Fibroblast of lung (primary cell): ENCODE measurements around the gene SRSF5.

Source experiments
- EZH2 ChIP-seq: IDR thresholded peaks from 2 replicates; pipeline ENCODE4 v1.5.1; 2012; ENCODE audit warnings: low read length, control low read depth, mild to moderate bottlenecking; ENCODE audit errors: missing control alignments
- TF ChIP-seq, protein P1 (sequence below), 2 donors: IDR thresholded peaks in 1 of 2; conservative IDR thresholded peaks in 1 of 2; 1 replicate in 1 of 2; 2 replicates in 1 of 2; pipeline ENCODE4 v1.5.1; 2011 to 2012; ENCODE audit warnings: low read length in 2 of 2, control low read depth in 1 of 2, inconsistent platforms in 1 of 2, low read depth in 1 of 2, mild to moderate bottlenecking in 1 of 2

DNA sequence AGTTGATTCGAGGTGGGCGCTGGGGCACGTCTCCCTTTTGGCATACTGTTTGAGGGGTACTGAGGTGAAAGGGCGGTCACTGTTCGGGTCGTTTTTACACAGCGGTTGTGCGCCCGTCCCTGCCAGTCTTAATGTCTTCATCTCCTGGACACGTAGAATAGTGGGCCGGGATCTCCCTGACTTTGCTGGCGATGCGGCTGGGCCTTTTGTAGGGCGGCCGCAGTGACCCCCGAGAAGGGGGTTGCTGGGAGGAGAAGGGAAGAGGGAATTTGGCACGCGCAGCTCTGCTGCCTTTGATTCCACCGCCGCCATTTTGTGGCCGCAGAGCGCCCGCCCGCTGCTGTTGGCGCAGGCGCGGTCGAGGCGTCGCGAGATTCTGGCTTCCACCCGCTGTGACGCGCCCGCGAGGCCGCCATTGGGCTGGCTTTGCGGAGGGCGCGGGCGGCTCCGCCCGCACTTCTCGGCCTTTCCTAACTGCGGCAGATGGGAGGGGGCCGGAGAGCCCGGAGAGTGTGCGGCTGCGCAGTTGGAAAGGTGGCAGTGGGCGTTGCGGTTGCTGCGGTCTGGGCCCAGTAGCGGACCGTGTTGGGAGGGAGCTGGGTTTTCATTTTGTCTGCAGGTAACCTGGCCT is 542 bp downstream of the SRSF5 start:
- TF ChIP-seq, protein P1, sequence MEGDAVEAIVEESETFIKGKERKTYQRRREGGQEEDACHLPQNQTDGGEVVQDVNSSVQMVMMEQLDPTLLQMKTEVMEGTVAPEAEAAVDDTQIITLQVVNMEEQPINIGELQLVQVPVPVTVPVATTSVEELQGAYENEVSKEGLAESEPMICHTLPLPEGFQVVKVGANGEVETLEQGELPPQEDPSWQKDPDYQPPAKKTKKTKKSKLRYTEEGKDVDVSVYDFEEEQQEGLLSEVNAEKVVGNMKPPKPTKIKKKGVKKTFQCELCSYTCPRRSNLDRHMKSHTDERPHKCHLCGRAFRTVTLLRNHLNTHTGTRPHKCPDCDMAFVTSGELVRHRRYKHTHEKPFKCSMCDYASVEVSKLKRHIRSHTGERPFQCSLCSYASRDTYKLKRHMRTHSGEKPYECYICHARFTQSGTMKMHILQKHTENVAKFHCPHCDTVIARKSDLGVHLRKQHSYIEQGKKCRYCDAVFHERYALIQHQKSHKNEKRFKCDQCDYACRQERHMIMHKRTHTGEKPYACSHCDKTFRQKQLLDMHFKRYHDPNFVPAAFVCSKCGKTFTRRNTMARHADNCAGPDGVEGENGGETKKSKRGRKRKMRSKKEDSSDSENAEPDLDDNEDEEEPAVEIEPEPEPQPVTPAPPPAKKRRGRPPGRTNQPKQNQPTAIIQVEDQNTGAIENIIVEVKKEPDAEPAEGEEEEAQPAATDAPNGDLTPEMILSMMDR (conservative IDR thresholded peaks at IDR 0.05 in 1 of 2, IDR thresholded peaks at IDR 0.05 in 1 of 2; ENCODE audit: low read depth in 1 of 2, low read length in 2 of 2): no peak
- TF ChIP-seq EZH2: no peak
